H4 (cell line): ENCODE results near the gene AKAP8. TPM values are rescaled to one million over a fixed set of nuclear protein-coding genes. Genes with fewer than 3 reads are reported as not detected.

Experiments used
- total RNA-seq: library from RNA; depleted of rRNA; stranded (reverse); fragments of >200 nt; shearing (Covaris generic); gene quantifications from 2 replicates; pipeline ENCODE4 v1.2.3, GENCODE V29; 2014; rRNA removed

AKAP8 gene
- total RNA-seq, 1 experiment from 2014 or later, result 14.4 TPM

Other genes with a start within 250 kb of the AKAP8 start
- gene NOTCH3, start 178.8 kb downstream of the AKAP8 start, total RNA-seq, result 1.1 and 1.5 TPM in 2 replicates
- gene EPHX3, start 147.3 kb downstream of the AKAP8 start, total RNA-seq, result 0.43 TPM in 1 of 2 replicates, not detected in the other
- 6.4 and 11.0 TPM in 2 replicates for gene BRD4, start 47.2 kb downstream of the AKAP8 start, total RNA-seq
- 37.5 and 48.6 TPM in 2 replicates for gene AKAP8L, start 39.2 kb upstream of the AKAP8 start, total RNA-seq
- 7.2 and 7.4 TPM in 2 replicates for gene WIZ, start 70.2 kb upstream of the AKAP8 start, total RNA-seq
- gene RASAL3, start 84.8 kb upstream of the AKAP8 start, total RNA-seq, result not detected in 2 replicates
- not detected in 2 replicates for gene PGLYRP2, start 99.7 kb upstream of the AKAP8 start, total RNA-seq
- 0.04 TPM in 2 replicates for gene CYP4F22, start 128.7 kb upstream of the AKAP8 start, total RNA-seq
- not detected in 2 replicates for gene CYP4F8, start 235.4 kb upstream of the AKAP8 start, total RNA-seq